ENCODE results near the gene AGTRAP. TPM values are rescaled to one million over a fixed set of nuclear protein-coding genes. Genes with fewer than 3 reads are reported as not detected.

Gene AGTRAP
- total and polyA plus RNA-seq, 9 of the 15 experiments (the other 6 are each of a cell fraction or from before 2014, with no cell fraction given) = 26.8 to 105 (median 57.5) TPM

DNA sequence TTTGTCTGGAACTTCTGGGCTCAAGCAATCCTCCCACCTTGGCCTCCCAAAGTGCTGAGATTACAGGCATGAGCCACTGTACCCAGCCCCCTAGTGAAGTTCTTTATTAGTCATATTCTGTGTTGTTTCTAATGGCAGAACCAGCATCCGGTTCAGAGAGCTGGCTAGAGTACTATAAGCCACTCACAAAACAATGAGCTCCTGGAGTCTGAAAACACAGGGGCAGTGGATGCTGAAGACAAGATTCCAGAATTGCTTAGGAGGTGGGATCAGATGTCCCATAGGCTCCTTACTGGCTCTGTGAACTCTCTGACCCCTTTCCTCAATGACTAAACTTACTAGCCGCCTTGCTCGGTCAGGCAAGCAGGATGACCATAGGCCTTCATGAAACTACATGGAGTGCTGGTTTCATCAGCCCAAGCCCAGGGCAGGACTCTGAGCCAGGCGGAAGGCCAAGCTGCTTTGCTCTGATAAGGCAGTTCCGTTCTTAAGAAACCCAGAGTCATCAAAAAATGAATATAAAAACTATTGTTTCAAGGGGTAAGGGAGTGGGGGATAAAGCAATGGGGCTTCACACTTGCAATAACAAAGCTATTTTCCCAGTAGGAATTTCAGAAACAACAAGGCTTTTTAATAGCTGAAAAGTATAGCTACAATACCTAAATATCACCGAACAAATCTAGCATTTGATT is 61.7 kb downstream of the AGTRAP start (continued):
- TF ChIP-seq, protein P1, sequence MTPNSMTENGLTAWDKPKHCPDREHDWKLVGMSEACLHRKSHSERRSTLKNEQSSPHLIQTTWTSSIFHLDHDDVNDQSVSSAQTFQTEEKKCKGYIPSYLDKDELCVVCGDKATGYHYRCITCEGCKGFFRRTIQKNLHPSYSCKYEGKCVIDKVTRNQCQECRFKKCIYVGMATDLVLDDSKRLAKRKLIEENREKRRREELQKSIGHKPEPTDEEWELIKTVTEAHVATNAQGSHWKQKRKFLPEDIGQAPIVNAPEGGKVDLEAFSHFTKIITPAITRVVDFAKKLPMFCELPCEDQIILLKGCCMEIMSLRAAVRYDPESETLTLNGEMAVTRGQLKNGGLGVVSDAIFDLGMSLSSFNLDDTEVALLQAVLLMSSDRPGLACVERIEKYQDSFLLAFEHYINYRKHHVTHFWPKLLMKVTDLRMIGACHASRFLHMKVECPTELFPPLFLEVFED (CRISPR knock-in tag; conservative IDR thresholded peaks at IDR 0.05) = 0 out of 2 replicates have a peak, but pooled peaks have one; percentile 15
- TF ChIP-seq, protein P2, sequence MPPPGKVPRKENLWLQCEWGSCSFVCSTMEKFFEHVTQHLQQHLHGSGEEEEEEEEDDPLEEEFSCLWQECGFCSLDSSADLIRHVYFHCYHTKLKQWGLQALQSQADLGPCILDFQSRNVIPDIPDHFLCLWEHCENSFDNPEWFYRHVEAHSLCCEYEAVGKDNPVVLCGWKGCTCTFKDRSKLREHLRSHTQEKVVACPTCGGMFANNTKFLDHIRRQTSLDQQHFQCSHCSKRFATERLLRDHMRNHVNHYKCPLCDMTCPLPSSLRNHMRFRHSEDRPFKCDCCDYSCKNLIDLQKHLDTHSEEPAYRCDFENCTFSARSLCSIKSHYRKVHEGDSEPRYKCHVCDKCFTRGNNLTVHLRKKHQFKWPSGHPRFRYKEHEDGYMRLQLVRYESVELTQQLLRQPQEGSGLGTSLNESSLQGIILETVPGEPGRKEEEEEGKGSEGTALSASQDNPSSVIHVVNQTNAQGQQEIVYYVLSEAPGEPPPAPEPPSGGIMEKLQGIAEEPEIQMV (tag; conservative IDR thresholded peaks at IDR 0.05; ENCODE audit: low read depth) = peak; percentile 51; the same call in 1 of the 2 replicates
- peak; percentile 63; the same call in 1 of the 2 replicates for TF ChIP-seq ZNF24 (IDR thresholded peaks at IDR 0.05)
- TF ChIP-seq OTX1 (CRISPR knock-in tag; IDR thresholded peaks at IDR 0.05) = no peak; the same call in 1 of the 2 replicates
- TF ChIP-seq, protein P3, sequence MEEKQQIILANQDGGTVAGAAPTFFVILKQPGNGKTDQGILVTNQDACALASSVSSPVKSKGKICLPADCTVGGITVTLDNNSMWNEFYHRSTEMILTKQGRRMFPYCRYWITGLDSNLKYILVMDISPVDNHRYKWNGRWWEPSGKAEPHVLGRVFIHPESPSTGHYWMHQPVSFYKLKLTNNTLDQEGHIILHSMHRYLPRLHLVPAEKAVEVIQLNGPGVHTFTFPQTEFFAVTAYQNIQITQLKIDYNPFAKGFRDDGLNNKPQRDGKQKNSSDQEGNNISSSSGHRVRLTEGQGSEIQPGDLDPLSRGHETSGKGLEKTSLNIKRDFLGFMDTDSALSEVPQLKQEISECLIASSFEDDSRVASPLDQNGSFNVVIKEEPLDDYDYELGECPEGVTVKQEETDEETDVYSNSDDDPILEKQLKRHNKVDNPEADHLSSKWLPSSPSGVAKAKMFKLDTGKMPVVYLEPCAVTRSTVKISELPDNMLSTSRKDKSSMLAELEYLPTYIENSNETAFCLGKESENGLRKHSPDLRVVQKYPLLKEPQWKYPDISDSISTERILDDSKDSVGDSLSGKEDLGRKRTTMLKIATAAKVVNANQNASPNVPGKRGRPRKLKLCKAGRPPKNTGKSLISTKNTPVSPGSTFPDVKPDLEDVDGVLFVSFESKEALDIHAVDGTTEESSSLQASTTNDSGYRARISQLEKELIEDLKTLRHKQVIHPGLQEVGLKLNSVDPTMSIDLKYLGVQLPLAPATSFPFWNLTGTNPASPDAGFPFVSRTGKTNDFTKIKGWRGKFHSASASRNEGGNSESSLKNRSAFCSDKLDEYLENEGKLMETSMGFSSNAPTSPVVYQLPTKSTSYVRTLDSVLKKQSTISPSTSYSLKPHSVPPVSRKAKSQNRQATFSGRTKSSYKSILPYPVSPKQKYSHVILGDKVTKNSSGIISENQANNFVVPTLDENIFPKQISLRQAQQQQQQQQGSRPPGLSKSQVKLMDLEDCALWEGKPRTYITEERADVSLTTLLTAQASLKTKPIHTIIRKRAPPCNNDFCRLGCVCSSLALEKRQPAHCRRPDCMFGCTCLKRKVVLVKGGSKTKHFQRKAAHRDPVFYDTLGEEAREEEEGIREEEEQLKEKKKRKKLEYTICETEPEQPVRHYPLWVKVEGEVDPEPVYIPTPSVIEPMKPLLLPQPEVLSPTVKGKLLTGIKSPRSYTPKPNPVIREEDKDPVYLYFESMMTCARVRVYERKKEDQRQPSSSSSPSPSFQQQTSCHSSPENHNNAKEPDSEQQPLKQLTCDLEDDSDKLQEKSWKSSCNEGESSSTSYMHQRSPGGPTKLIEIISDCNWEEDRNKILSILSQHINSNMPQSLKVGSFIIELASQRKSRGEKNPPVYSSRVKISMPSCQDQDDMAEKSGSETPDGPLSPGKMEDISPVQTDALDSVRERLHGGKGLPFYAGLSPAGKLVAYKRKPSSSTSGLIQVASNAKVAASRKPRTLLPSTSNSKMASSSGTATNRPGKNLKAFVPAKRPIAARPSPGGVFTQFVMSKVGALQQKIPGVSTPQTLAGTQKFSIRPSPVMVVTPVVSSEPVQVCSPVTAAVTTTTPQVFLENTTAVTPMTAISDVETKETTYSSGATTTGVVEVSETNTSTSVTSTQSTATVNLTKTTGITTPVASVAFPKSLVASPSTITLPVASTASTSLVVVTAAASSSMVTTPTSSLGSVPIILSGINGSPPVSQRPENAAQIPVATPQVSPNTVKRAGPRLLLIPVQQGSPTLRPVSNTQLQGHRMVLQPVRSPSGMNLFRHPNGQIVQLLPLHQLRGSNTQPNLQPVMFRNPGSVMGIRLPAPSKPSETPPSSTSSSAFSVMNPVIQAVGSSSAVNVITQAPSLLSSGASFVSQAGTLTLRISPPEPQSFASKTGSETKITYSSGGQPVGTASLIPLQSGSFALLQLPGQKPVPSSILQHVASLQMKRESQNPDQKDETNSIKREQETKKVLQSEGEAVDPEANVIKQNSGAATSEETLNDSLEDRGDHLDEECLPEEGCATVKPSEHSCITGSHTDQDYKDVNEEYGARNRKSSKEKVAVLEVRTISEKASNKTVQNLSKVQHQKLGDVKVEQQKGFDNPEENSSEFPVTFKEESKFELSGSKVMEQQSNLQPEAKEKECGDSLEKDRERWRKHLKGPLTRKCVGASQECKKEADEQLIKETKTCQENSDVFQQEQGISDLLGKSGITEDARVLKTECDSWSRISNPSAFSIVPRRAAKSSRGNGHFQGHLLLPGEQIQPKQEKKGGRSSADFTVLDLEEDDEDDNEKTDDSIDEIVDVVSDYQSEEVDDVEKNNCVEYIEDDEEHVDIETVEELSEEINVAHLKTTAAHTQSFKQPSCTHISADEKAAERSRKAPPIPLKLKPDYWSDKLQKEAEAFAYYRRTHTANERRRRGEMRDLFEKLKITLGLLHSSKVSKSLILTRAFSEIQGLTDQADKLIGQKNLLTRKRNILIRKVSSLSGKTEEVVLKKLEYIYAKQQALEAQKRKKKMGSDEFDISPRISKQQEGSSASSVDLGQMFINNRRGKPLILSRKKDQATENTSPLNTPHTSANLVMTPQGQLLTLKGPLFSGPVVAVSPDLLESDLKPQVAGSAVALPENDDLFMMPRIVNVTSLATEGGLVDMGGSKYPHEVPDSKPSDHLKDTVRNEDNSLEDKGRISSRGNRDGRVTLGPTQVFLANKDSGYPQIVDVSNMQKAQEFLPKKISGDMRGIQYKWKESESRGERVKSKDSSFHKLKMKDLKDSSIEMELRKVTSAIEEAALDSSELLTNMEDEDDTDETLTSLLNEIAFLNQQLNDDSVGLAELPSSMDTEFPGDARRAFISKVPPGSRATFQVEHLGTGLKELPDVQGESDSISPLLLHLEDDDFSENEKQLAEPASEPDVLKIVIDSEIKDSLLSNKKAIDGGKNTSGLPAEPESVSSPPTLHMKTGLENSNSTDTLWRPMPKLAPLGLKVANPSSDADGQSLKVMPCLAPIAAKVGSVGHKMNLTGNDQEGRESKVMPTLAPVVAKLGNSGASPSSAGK (IDR thresholded peaks at IDR 0.05) = no peak
- TF ChIP-seq, protein P4, sequence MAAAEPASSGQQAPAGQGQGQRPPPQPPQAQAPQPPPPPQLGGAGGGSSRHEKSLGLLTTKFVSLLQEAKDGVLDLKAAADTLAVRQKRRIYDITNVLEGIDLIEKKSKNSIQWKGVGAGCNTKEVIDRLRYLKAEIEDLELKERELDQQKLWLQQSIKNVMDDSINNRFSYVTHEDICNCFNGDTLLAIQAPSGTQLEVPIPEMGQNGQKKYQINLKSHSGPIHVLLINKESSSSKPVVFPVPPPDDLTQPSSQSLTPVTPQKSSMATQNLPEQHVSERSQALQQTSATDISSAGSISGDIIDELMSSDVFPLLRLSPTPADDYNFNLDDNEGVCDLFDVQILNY (CRISPR knock-in tag; IDR thresholded peaks at IDR 0.05) = no peak
- TF ChIP-seq CREM (IDR thresholded peaks at IDR 0.05; ENCODE audit: low read depth) = peak; percentile 77
- TF ChIP-seq FOXA3 (CRISPR knock-in tag; conservative IDR thresholded peaks at IDR 0.05 in 1 of 2, IDR thresholded peaks at IDR 0.05 in 1 of 2) = no peak
- TF ChIP-seq MCM3 (IDR thresholded peaks at IDR 0.05) = no peak
- TF ChIP-seq ZNF77 (CRISPR knock-in tag; IDR thresholded peaks at IDR 0.05) = no peak
